B cell (primary cell): ENCODE data around the gene NT5DC3. TPM values are rescaled to one million over a fixed set of nuclear protein-coding genes. Genes with fewer than 3 reads are reported as not detected.

ENCODE experiments used
- ATAC-seq: fragments of 200-7000 bp; cut with Tn5 transposase; one replicate; pipeline ENCODE4 v1.10.0; 2021; ENCODE audit warnings: low read depth, mild to moderate bottlenecking, moderate number of reproducible peaks, moderate library complexity
- CTCF ChIA-PET: fragments of 350-600 bp; sonication (Branson Sonifier 250); formaldehyde crosslinking; loops from one replicate; lab custom pipeline; 2021; ENCODE audit warnings: antibody characterized with exemption, inconsistent platforms; lab: Charles Lee
- POLR2A ChIA-PET: fragments of 350-600 bp; sonication (Branson Sonifier 250); formaldehyde crosslinking; loops from one replicate; lab custom pipeline; 2021; ENCODE audit warnings: antibody characterized with exemption; lab: Charles Lee
- DNase-seq: peaks from one replicate; pipeline ENCODE4 v3.0.0; 2013
- H2AFZ ChIP-seq: 2 replicates; pipeline ENCODE4 v1.6.1; 2012; ENCODE audit warnings: mild to moderate bottlenecking, low read depth, low read length; ENCODE audit not compliant: insufficient read depth, poor library complexity, severe bottlenecking
- H3K27ac ChIP-seq, 2 donors: 1 replicate in 1 of 2; 2 replicates in 1 of 2; pipeline ENCODE4 v1.5.1; 2012 to 2013; ENCODE audit warnings: low read length in 2 of 2, mild to moderate bottlenecking in 2 of 2, moderate library complexity in 1 of 2
- H3K27me3 ChIP-seq, 4 experiments: fragments of 200-600 bp in 1 of 4; sonication (generic) in 1 of 4; replicated peaks in 1 of 4; 1 replicate in 2 of 4; 2 replicates in 2 of 4; pipeline versions ENCODE4 v1.6.1 to v1.7.0; 2013 to 2016; ENCODE audit warnings: low read length in 3 of 4, mild to moderate bottlenecking in 2 of 4, mixed read lengths in 1 of 4, moderate library complexity in 1 of 4; ENCODE audit not compliant: insufficient read depth in 4 of 4, control insufficient read depth in 3 of 4; ENCODE audit errors: control extremely low read depth in 1 of 4
- H3K36me3 ChIP-seq, 2 experiments: replicated peaks in 1 of 2; 1 replicate in 1 of 2; 2 replicates in 1 of 2; pipeline versions ENCODE4 v1.6.1 to v1.7.1; 2013; ENCODE audit warnings: low read length in 1 of 2; ENCODE audit not compliant: insufficient read depth in 2 of 2, control insufficient read depth in 1 of 2; ENCODE audit errors: control extremely low read depth in 1 of 2, extremely low read depth in 1 of 2
- H3K4me1 ChIP-seq, 2 donors: fragments of 200-600 bp in 1 of 2; sonication (generic) in 1 of 2; 1 replicate in 1 of 2; 2 replicates in 1 of 2; pipeline versions ENCODE4 v1.5.1 to v1.6.1; 2013 to 2017; ENCODE audit warnings: low read length in 2 of 2; ENCODE audit not compliant: control insufficient read depth in 2 of 2, insufficient read depth in 2 of 2
- H3K4me2 ChIP-seq: replicated peaks from 2 replicates; pipeline ENCODE3; 2012; ENCODE audit warnings: mild to moderate bottlenecking, low read depth, low read length; ENCODE audit not compliant: poor library complexity, severe bottlenecking
- H3K4me3 ChIP-seq, 5 experiments: fragments of 200-600 bp in 1 of 5; sonication (generic) in 1 of 5; 1 replicate in 3 of 5; 2 replicates in 2 of 5; pipeline versions ENCODE4 v1.5.1 to v1.7.0; 2011 to 2016; ENCODE audit warnings: low read length in 4 of 5, mild to moderate bottlenecking in 4 of 5, low read depth in 2 of 5, control low read depth in 1 of 5, moderate library complexity in 1 of 5; ENCODE audit not compliant: insufficient read depth in 1 of 5; ENCODE audit errors: control extremely low read depth in 1 of 5, extremely low read depth in 1 of 5
- H3K79me2 ChIP-seq: fragments of 200-600 bp; sonication (generic); one replicate; pipeline ENCODE4 v1.6.0; 2016; ENCODE audit warnings: low read length; ENCODE audit not compliant: control insufficient read depth, insufficient read depth
- H3K9ac ChIP-seq: fragments of 200-600 bp; sonication (generic); 2 replicates; pipeline ENCODE4 v1.6.1; 2017; ENCODE audit warnings: mild to moderate bottlenecking, low read length, moderate library complexity
- H3K9me3 ChIP-seq, 3 donors: one replicate each; pipeline versions ENCODE4 v1.6.1 to v1.7.1; 2013; ENCODE audit warnings: low read length in 2 of 3; ENCODE audit not compliant: control insufficient read depth in 2 of 3, insufficient read depth in 1 of 3; ENCODE audit errors: control extremely low read depth in 1 of 3
- H4K20me1 ChIP-seq: 2 replicates; pipeline ENCODE4 v1.6.0; 2012; ENCODE audit warnings: mild to moderate bottlenecking, low read length; ENCODE audit not compliant: insufficient read depth, control insufficient read depth, poor library complexity, severe bottlenecking
- H3K27ac Mint-ChIP-seq: one replicate; pipeline ENCODE4 v1.8.0; 2021; ENCODE audit warnings: mixed read lengths
- H3K27me3 Mint-ChIP-seq: one replicate; pipeline ENCODE4 v1.8.0; 2021; ENCODE audit warnings: mixed read lengths
- H3K4me1 Mint-ChIP-seq: one replicate; pipeline ENCODE4 v1.8.0; 2021; ENCODE audit warnings: mixed read lengths
- H3K4me3 Mint-ChIP-seq: one replicate; pipeline ENCODE4 v1.8.0; 2021; ENCODE audit warnings: mixed read lengths
- H3K9me3 Mint-ChIP-seq: one replicate; pipeline ENCODE4 v1.8.0; 2022; ENCODE audit warnings: mixed read lengths; ENCODE audit not compliant: insufficient read depth
- CTCF ChIP-seq: fragments of 200-600 bp; IDR thresholded peaks from one replicate; pipeline ENCODE4 v1.8.0; 2022; ENCODE audit warnings: antibody characterized with exemption, mild to moderate bottlenecking
- EZH2 ChIP-seq: IDR thresholded peaks from 2 replicates; pipeline ENCODE4 v1.6.1; 2012; ENCODE audit warnings: borderline replicate concordance, low read depth, mild to moderate bottlenecking, moderate library complexity, low read length; ENCODE audit not compliant: insufficient read depth, poor library complexity, severe bottlenecking
- WGBS: methylation state at CpG from one replicate; pipeline ENCODE4 v1.1.5; 2013; ENCODE audit warnings: missing lambda C conversion rate; ENCODE audit not compliant: insufficient coverage; 5-methylcytosine and 5-hydroxymethylcytosine counted together
- intact Hi-C: fragments of 100-400 bp; cut with micrococcal nuclease; formaldehyde crosslinking; loops from one replicate; pipeline ENCODE4 v1.10.0; 2022
- polyA plus RNA-seq: library from polyadenylated mRNA; depleted of rRNA; stranded (reverse); fragments of >200 nt; gene quantifications from 2 replicates; pipeline ENCODE4 v1.2.3, GENCODE V29; 2012
- total RNA-seq, 2 donors: library from RNA; stranded (reverse); fragments of 120-200 nt in 1 of 2; gene quantifications; 1 replicate in 1 of 2; 2 replicates in 1 of 2; pipeline versions ENCODE4 v1.2.3 to v1.2.4, GENCODE V29; 2013 to 2022

The NT5DC3 gene
- total and polyA plus RNA-seq, 2 donors (not counting 1 experiment from before 2014, with no cell fraction given) = 4.4 to 10.6 TPM

- DNase-seq (no peak), ATAC-seq (no peak)
- Mint-ChIP-seq H3K27ac (no peak overlapping the region), H3K4me3 (no peak overlapping the region), H3K9me3 (no peaks in the 10 kb centered on the region), H3K4me1 (no peaks in the 10 kb centered on the region), H3K27me3 (peaks cover 6% of the 10 kb centered on the region)
- Histone ChIP-seq H3K27ac (no peak overlapping the region), H3K36me3 (no peaks in the 10 kb centered on the region), H3K27me3 (peaks cover 0 to 7% (median 0%) of the 10 kb centered on the region in 4 experiments), H3K79me2 (no peaks in the 10 kb centered on the region), H3K4me1 (no peaks in the 10 kb centered on the region), H3K9me3 (no peaks in the 10 kb centered on the region), H3K4me3 (no peak overlapping the region), H3K9ac (no peak overlapping the region), H3K4me2 (no peak overlapping the region), H2AFZ (no peak overlapping the region), H4K20me1 (no peaks in the 10 kb centered on the region)
- ChIA-PET CTCF (no interaction called here), POLR2A (no interaction called here)
- intact Hi-C loops = no loop called here
- TF ChIP-seq CTCF = no peak
- TF ChIP-seq EZH2 = no peak
- 100% methylated on average over 2 of the region's 2 CpGs for WGBS
Measured at GRCh38 chr12:103748002-103748401, 93.0 kb downstream of the NT5DC3 start.

GRCh38 chr12:103745962-103746361, 95.1 kb downstream of the NT5DC3 start:
- no peaks in the 10 kb centered on the region for H3K9me3 Mint-ChIP-seq
- H3K4me3 Mint-ChIP-seq = no peak overlapping the region
- ChIA-PET POLR2A (no interaction called here), CTCF (no interaction called here)
- DNase-seq = no peak
- H2AFZ ChIP-seq = no peak overlapping the region
- H3K79me2 ChIP-seq = no peaks in the 10 kb centered on the region
- 89% methylated on average over 1 of the region's 2 CpGs for WGBS
- H3K27ac ChIP-seq = no peak overlapping the region
- no peaks in the 10 kb centered on the region for H3K36me3 ChIP-seq
- ATAC-seq = no peak
- H3K4me1 Mint-ChIP-seq = no peaks in the 10 kb centered on the region
- no peaks in the 10 kb centered on the region for H4K20me1 ChIP-seq
- H3K27me3 Mint-ChIP-seq = peaks cover 10% of the 10 kb centered on the region
- TF ChIP-seq EZH2 (no peak), CTCF (no peak)
- H3K27me3 ChIP-seq = peaks cover 0 to 3% (median 0%) of the 10 kb centered on the region in 4 experiments
- intact Hi-C loops = no loop called here
- no peak overlapping the region for H3K27ac Mint-ChIP-seq
- no peaks in the 10 kb centered on the region for H3K9me3 ChIP-seq
- H3K4me1 ChIP-seq = no peaks in the 10 kb centered on the region
- H3K4me2 ChIP-seq = no peak overlapping the region
- no peak overlapping the region for H3K4me3 ChIP-seq
- H3K9ac ChIP-seq = no peak overlapping the region
